Measurements from ENCODE around the gene DNAJC25. TPM values are rescaled to one million over a fixed set of nuclear protein-coding genes. Genes with fewer than 3 reads are reported as not detected.

DNAJC25 gene
- total RNA-seq, 1 experiment from 2014 or later = 6.1 TPM

- peak overlapping the region; percentile 80 for H3K4me3 ChIP-seq (ENCODE audit: low read depth, low read length, poor library complexity, severe bottlenecking)
- H3K27me3 ChIP-seq (replicated peaks; ENCODE audit: insufficient read depth, low read depth, low read length, poor library complexity) = no peaks in the 10 kb centered on the region
- TF ChIP-seq CTCF (conservative IDR thresholded peaks at IDR 0.05; ENCODE audit: low read depth, low read length) (no peak), EZH2 (IDR thresholded peaks at IDR 0.05; ENCODE audit: borderline replicate concordance, low read depth, low read length, poor library complexity, severe bottlenecking) (no peak)
- ChIA-PET POLR2A (ENCODE audit: low non-redundant PET) (interaction anchor here (0.7 kb wide), 1 partner anchor 150 kb away, joined by 3 read pairs; no protein-coding TSS in a partner anchor), CTCF (no interaction called here)
- BruUV-seq (replicated peaks) = no TSS peak
- H3K4me1 ChIP-seq (ENCODE audit: insufficient read depth, low read length, poor library complexity, severe bottlenecking) = peaks cover 18% of the 10 kb centered on the region
- peak overlapping the region; percentile 89 for H3K27ac ChIP-seq (ENCODE audit: low read depth, low read length, poor library complexity, severe bottlenecking)
- intact Hi-C loops (cut with micrococcal nuclease; ENCODE audit: unreplicated experiment) = loop anchor here (2.0 kb wide), 1 partner anchor 32 kb away; the partner anchor contains the start of gene PTGR1
- no peak for DNase-seq (ENCODE audit: low spot score)
- no peaks in the 10 kb centered on the region for H3K9me3 ChIP-seq (ENCODE audit: low read depth, low read length, poor library complexity, severe bottlenecking)
- H3K36me3 ChIP-seq (ENCODE audit: insufficient read depth, low read length, poor library complexity, severe bottlenecking) = no peaks in the 10 kb centered on the region
Observed at GRCh38 chr9:111630964-111631213, 245 bp upstream of the DNAJC25 start.

GRCh38 chr9:111632060-111632459, 926 bp downstream of the DNAJC25 start:
- Histone ChIP-seq H3K9me3 (ENCODE audit: low read depth, low read length, poor library complexity, severe bottlenecking) (no peaks in the 10 kb centered on the region), H3K36me3 (ENCODE audit: insufficient read depth, low read length, poor library complexity, severe bottlenecking) (no peaks in the 10 kb centered on the region), H3K27ac (ENCODE audit: low read depth, low read length, poor library complexity, severe bottlenecking) (peak overlapping the region; percentile 89), H3K4me1 (ENCODE audit: insufficient read depth, low read length, poor library complexity, severe bottlenecking) (peaks cover 18% of the 10 kb centered on the region), H3K4me3 (ENCODE audit: low read depth, low read length, poor library complexity, severe bottlenecking) (peak overlapping the region; percentile 80), H3K27me3 (replicated peaks; ENCODE audit: insufficient read depth, low read depth, low read length, poor library complexity) (no peaks in the 10 kb centered on the region)
- ChIA-PET CTCF (no interaction called here), POLR2A (ENCODE audit: low non-redundant PET) (interaction anchor here (0.6 kb wide), 1 partner anchor 438 kb away, joined by 5 read pairs; no protein-coding TSS in a partner anchor)
- TF ChIP-seq EZH2 (IDR thresholded peaks at IDR 0.05; ENCODE audit: borderline replicate concordance, low read depth, low read length, poor library complexity, severe bottlenecking) (no peak), CTCF (conservative IDR thresholded peaks at IDR 0.05; ENCODE audit: low read depth, low read length) (no peak)
- intact Hi-C loops (cut with micrococcal nuclease; ENCODE audit: unreplicated experiment) = no loop called here
- no peak for DNase-seq (ENCODE audit: low spot score)
- TSS peak; percentile 46 for BruUV-seq (replicated peaks)

GRCh38 chr9:111632695-111633388, 1.7 kb downstream of the DNAJC25 start:
- TF ChIP-seq EZH2 (IDR thresholded peaks at IDR 0.05; ENCODE audit: borderline replicate concordance, low read depth, low read length, poor library complexity, severe bottlenecking) (no peak), CTCF (conservative IDR thresholded peaks at IDR 0.05; ENCODE audit: low read depth, low read length) (no peak)
- Histone ChIP-seq H3K4me1 (ENCODE audit: insufficient read depth, low read length, poor library complexity, severe bottlenecking) (peaks cover 18% of the 10 kb centered on the region), H3K9me3 (ENCODE audit: low read depth, low read length, poor library complexity, severe bottlenecking) (no peaks in the 10 kb centered on the region), H3K36me3 (ENCODE audit: insufficient read depth, low read length, poor library complexity, severe bottlenecking) (no peaks in the 10 kb centered on the region), H3K27me3 (replicated peaks; ENCODE audit: insufficient read depth, low read depth, low read length, poor library complexity) (no peaks in the 10 kb centered on the region), H3K27ac (ENCODE audit: low read depth, low read length, poor library complexity, severe bottlenecking) (no peak overlapping the region), H3K4me3 (ENCODE audit: low read depth, low read length, poor library complexity, severe bottlenecking) (peak overlapping the region; percentile 80)
- POLR2A ChIA-PET (ENCODE audit: low non-redundant PET) = interaction anchor here (0.6 kb wide), 2 partner anchors 439 to 935 kb away, joined by 3 to 5 read pairs; no protein-coding TSS in a partner anchor
- no TSS peak for BruUV-seq (replicated peaks)
- CTCF ChIA-PET = no interaction called here
- intact Hi-C loops (cut with micrococcal nuclease; ENCODE audit: unreplicated experiment) = no loop called here
- peak; percentile 77 for DNase-seq (ENCODE audit: low spot score)

Measured in A673 (cell line).